Measurements from ENCODE around the gene NTM. TPM values are rescaled to one million over a fixed set of nuclear protein-coding genes. Genes with fewer than 3 reads are reported as not detected.

NTM gene
- polyA plus RNA-seq, 4 donors, result 36.2 to 52.4 (median 44.4) TPM

DNA sequence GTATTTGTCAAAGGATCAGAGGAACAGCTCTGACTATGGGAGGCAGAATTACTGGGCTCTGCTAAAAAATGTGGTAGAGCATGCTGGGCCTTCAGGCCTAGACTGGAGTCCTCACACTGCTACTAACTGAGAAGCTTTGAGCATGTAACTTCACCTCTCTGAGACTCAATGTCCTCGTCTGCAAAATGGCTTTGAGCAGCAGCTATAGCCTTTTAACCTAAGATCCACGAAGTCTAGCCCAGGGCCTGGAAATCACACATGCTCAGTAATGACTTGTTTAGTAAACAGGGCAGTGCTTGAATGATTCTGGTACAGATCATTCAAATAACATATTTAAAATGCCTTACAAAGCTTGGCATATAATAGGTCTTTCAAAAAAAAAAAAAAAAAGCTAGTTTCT, 221.7 kb downstream of the NTM start:
- DNase-seq (ENCODE audit: low read depth in 4 of 4, low spot score in 3 of 4), result no peak

DNA sequence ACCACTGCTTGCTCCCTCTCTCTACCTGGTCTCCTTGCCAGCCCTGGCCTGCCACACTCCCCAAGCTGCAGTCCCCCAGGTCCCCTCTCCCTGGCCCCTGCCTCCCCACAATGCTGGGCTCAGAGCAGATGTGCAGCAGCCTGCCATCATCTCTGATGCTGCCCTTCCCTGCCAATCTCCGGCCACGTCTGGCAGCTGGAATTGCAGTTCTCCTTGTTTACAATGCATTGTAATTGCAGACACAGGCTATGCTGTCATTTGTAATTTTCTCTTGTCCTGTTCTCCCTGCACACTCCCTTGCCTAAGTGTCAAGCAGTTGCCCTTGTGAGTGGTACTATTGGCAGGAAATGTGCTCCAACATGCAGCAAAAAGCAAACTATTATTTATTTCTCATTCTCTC, 222.3 kb downstream of the NTM start:
- no peak for DNase-seq (ENCODE audit: low read depth in 4 of 4, low spot score in 3 of 4)

DNA sequence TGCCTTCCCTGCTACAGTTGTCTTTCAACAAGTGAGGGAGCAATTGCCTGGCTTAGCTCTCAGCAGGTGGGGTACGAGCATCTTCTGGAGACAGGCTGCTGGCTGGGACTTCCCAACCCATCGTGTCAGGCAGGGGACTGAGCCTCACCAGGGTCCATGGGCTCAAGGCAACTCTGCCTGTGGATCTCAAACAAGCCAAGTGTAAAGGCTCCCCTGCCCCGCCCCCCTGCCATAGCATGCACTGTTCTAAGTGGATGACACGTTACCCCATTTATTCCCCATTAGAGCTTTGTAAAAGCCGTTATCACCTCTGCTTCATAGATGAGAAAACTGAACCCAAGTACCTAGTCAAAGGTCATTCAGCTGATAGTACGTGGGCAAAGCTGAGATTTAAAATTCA, 222.9 kb downstream of the NTM start:
- DNase-seq (ENCODE audit: low read depth in 4 of 4, low spot score in 3 of 4), result no peak

DNA sequence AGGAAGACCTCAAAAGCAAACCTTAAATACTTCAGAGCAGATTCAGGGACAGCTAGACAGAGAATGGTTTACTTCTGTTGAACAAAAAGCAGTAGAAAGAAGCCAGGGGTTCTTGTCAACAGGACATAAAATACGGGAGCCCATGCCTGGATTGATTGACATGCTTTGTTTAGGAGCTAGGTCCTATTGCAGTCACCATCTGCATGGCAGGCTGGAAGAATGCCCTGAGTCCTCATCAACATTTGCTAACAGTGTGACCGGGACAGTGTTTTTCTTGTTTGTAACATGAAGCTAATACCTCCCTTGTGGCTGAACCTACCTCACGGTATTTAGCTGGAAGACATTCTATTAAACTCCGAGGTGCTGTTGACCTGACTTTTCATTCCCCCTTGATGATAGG, 225.4 kb downstream of the NTM start:
- DNase-seq (ENCODE audit: low read depth in 4 of 4, low spot score in 3 of 4), result no peak

DNA sequence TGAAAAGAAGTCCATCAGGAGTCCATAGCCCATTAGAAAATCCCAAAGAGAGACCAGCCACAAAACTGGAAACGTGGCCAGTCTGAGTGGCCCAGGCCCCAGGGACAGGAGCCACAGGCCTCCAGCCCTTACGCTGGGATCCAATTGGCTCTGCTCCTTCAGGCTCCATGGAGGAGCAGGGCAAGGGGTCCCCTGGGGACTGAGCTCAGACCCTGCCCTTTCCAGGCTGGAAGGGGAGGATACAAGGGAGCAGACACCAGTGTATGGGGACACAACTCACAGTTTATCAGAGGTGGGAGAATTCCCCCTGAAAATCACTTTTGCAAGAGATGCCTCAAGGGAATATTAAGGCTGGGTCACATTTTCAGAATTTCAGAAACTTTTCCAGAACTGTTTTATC, 227.5 kb downstream of the NTM start:
- DNase-seq (ENCODE audit: low read depth in 4 of 4, low spot score in 3 of 4), result no peak

DNA sequence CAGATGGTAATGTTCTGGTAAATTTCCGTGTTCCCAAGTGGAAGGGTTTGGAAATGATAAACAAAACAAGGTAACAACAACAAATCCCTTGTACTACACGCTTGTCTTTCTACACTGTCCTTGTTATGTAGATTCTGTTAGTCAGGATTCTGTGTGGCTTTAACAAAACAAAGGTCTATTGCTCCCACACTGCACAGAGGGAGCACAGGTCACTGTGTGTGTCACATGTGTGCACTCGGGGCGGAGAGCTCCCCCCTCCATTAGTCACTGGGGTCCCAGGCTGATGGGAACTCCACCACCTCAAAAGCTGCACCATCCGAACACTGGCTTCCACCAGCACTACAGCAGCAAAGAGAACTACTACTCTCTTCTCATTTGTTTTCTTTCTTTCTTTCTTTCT, 227.9 kb downstream of the NTM start:
- DNase-seq (ENCODE audit: low read depth in 4 of 4, low spot score in 3 of 4), result no peak

DNA sequence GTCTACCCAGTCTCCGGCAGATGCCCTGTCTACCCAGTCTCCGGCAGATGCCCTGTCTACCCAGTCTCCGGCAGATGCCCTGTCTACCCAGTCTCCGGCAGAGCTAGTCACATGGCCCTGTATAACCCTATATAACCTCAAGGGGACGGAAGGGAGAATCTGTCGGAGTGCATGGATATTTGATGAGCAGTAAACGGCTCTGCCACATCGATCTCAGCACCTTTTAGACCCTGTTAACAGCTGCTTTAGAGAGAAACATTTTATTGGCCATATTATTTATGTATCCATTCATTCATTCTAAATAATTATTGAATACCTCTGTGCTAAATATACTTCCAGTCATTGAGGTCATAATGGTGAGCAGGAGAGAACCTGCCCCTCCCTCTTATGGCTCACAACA, 228.9 kb downstream of the NTM start:
- DNase-seq (ENCODE audit: low read depth in 4 of 4, low spot score in 3 of 4), result no peak

DNA sequence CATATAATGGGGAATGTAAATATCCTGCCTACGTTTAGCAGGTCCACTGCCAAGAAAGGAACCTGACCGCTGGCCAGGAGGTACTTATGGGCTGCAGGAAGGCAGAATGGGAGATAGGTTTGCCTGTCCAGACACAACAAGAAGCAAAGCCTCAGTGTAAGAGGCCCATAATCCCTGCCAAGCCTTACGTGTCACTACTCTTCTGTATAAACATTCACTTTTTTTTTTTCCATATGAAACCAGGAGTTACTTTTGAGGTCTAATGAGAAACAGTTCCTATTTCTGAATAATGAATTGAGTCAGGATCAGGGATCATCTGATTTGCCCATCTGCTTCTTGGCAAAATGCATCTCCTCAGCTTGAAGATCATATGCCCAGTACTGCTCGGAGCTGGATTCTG, 230.2 kb downstream of the NTM start:
- DNase-seq (ENCODE audit: low read depth in 4 of 4, low spot score in 3 of 4), result no peak

DNA sequence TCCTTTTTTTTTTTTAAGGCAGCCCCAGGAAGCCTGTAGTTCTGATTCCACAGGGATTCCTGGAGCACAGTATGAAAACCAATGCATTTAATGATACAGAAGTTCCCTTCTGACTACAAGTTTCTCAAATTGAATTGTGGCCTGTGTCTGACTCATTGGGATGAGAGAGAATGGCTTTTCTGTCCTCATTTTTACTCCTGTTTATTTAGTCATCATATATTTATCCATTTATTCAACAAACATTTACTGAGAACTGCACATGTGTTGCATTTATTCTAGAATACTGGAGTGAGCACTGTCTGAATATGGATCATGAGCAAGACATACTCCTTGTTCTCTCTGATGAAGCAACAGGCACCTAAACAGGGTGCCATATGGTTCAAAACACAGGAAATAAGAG, 231.2 kb downstream of the NTM start:
- DNase-seq (ENCODE audit: low read depth in 4 of 4, low spot score in 3 of 4), result no peak

DNA sequence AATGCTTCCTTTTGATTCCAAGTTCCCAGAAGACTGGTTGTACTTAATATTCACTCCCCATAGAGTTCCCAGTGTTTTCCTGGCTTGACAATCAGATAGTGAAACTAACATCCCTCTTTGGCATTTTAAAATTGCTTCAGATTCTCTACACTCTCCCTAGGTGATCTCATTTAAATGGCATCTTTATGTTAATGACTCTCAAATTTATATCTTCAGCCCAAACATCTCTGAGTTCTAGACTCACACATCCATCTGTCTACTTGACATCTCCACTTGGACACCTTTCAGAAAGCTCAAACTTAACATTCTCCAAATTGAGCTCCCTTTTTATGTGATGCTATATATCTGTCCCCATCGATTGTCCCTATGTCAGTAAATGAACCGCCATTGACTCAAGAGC, 232.0 kb downstream of the NTM start:
- DNase-seq (ENCODE audit: low read depth in 4 of 4, low spot score in 3 of 4), result no peak

DNA sequence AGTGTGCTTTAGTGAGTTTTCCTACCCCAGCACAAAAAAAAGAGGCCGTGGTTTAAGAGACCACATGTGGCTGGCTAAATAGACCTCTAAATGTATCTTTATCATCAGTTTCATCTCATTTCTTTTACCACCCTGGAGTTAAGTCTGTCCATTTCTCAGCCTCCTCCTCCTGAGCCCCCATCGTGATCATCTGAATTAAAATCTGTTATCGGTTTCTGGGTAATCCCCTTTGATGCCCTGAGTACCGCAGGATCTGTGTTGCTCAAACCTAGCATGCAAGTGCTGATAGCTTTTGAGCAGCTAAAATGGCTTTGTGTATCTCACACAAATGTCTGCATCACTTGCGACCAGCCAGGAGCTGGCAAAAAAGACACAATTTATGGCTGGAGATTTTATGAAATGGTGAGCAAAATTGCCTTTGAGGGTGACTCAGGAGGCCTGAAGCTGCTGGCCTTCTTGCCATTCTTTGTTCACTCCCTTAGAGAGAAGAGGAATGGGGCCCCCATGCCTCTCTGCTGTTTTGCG, 236.5 kb downstream of the NTM start:
- no peak for DNase-seq (ENCODE audit: low read depth in 4 of 4, low spot score in 3 of 4)

DNA sequence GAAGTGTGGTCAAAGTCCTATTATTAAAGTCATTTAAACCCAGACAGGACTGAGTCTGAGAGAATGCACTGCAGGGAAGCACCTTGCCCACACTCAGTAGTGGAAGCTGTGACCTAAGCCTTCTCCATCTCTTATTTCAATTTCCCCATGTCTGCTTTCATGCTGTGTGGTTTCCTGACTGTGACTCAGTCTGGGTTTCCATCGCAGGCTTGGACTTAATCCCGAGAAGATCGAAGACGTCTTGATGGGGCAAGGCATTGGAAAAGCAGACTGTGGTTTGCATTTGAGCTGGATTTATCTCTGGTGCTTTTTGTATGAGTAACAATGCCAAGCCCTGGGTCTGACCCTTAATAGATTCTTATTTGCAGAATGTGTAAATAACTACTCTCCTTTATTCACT, 238.9 kb downstream of the NTM start:
- DNase-seq (ENCODE audit: low read depth in 4 of 4, low spot score in 3 of 4), result no peak

DNA sequence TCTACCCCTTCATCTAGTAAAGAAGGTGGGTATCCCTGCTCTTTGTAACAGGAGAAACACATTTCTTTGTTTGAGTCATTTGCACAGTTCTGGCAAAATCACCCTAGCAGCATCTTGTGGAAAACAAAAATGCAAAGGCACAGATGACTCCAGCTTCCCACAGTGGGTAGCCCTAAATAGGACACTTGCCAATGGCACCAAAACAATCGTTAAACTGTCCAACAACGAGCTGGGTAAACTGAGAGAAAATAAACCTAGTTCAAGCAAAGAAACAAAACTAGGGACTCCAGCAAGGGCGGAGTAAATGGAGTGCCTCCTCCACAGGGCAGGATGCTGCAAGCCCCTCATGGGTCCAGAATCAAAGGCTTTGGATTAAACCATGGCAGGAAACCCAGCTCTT, 239.5 kb downstream of the NTM start:
- DNase-seq (ENCODE audit: low read depth in 4 of 4, low spot score in 3 of 4), result no peak

DNA sequence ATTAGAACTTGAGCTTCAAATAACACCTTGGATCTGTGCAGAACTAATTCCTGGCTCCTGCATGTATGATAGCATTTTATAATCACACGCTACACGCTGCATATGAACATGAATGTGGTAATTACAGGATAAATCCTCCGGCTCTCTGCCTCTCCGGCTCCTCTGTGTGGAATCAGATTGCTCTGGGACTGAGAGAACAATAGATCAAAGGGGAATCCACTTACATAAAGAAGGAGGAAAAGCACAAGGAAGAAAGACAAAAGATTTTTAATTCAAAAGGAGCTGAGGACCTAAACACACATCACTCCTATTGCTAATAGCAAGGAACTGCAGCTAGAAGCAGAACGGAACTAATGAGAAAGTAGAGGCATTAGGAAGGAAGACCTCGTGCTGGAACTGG, 240.9 kb downstream of the NTM start:
- no peak for DNase-seq (ENCODE audit: low read depth in 4 of 4, low spot score in 3 of 4)

DNA sequence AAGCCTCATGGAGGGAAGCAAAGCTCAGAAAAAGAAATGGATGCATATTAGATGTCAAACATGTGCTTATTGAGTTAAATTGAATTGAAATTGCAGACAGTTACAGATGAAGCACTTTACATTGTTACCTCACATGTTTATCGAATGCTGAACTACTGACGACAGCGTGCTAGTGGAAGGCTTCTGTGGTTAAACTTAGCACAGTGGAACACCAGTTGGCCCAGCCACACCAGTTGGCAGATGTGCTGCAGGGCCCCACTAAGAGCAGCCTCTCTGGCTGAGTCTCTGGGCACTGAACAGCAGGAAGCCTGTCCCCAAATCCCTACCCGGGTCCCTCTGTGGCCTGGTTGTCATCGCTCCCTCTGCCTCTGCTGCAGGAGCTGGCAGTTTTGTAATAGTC, 242.1 kb downstream of the NTM start:
- no peak for DNase-seq (ENCODE audit: low read depth in 4 of 4, low spot score in 3 of 4)

DNA sequence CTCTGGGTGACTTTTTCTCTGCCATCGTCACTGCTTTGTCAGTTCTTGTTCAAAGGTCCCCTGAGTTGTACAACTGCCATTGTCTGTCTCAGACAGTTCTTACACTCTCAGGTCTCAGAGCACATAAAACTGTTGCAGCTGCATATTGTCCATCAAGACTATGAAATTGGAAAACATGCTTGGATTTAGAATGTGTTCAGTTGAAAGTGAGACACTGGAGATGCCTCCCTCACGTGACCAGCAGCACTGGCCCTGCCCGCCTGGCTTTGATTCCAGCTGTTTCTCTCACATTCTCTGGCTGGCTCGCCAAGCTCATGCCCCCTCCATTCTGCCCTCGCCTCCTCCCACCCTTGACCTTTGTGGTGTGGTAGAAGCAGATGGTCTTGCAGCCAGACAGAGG, 244.2 kb downstream of the NTM start:
- no peak for DNase-seq (ENCODE audit: low read depth in 4 of 4, low spot score in 3 of 4)

DNA sequence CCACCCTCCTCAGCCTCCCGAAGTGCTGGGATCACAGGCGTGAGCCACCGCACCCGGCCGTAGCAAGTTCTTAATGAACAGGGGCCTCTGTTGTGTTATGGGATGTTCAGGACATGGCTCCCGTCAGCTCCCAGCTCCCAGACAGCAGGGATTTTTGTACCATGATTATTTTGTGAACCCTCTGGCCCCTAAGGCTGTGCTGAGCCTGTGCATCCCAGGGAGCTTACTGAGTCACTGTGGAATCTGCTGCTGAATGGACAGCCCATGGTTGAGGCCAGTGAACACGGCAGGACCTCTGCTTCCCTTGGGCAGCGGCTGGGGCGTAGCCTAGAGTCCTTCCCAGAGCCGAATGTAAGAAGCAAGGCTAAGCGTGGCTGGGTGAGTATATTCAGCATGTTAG, 245.2 kb downstream of the NTM start:
- DNase-seq (ENCODE audit: low read depth in 4 of 4, low spot score in 3 of 4), result no peak

DNA sequence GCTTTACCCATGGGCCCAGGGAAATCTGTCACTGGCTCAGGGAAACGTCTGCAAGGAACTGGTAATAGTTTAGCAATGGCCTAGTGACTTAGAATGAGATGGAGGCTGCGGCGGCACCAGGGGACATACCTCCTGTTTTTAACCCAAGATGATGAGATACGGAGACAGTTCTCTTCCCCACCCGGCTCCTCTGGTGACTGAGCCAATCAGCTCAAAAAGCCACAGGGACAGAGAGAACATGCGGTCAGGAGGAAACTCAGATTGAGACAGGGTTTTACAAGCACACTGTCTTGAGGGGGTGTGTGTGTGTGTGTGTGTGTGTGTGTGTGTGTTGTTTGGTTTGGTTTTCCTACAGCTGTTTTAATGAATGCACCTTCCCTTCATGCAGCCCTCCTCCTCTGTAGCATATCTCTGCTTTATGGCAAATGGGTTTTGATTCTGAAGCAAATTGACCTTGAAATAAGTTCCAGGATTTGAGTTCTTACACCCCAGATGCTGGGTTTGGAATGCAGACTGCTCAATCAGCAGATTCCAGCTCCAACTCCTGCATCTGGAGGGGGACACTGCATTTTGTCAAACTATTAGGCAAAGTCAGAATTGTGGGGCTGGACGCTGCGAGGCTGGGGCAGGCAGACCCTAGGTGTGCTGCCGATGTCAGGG, 246.2 kb downstream of the NTM start:
- no peak for DNase-seq (ENCODE audit: low read depth in 4 of 4, low spot score in 3 of 4)

DNA sequence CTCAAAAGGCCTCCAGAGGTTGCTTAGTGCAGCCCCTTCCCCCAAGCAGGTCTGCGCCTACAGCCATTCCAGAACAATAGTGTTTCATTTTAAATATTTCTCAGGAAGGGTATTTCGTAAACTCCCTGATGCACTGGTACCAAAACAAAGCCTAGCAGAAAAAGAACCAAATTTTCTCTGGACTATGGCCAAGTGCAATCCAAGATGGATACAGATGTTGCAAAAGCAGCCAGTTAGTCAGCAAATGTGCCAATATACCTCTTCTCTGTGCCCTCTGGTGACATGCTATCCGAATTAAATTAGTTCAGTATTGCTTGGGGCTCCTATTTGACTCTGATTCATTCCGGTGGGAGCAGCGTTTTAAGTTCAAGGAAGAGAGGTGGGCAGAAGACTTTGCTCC, 247.8 kb downstream of the NTM start:
- no peak for DNase-seq (ENCODE audit: low read depth in 4 of 4, low spot score in 3 of 4)

DNA sequence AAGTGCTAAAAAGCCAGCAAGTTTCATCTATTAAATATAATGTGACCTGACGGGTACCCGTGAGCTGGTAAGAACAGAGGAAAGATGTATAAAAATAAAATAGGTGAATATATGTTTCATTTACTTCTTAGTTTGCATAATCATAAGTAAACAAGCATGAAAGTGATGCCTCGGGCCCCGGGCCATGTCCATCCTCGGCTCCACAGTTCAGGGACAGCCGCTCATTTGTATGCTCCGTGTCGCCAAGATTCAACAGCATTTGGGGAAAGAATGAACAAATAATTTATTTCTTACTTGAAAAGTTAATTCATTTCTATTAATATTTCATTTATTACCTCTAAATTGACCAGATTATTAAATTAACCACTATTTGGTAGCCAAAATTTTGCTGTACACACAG, 251.8 kb downstream of the NTM start:
- no peak for DNase-seq (ENCODE audit: low read depth in 4 of 4, low spot score in 3 of 4)

DNA sequence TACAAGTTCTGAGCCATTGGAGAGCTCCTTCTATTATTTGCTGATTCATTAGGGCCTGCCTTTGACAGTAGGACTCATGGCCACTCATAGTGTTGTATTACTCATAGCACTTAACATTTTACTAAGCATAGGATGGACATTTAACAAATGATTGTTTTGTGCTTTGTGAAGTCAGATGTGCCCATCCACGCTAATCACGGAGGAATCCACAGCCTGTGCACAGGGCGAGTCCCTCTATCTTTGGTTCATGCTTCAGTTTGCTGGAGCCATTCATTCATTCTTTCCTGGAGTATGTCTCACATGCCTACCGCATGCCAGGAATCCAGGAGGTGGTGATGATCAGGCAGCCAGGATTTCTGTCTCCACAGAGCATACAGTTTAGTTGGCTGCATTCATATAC, 254.1 kb downstream of the NTM start:
- no peak for DNase-seq (ENCODE audit: low read depth in 4 of 4, low spot score in 3 of 4)

DNA sequence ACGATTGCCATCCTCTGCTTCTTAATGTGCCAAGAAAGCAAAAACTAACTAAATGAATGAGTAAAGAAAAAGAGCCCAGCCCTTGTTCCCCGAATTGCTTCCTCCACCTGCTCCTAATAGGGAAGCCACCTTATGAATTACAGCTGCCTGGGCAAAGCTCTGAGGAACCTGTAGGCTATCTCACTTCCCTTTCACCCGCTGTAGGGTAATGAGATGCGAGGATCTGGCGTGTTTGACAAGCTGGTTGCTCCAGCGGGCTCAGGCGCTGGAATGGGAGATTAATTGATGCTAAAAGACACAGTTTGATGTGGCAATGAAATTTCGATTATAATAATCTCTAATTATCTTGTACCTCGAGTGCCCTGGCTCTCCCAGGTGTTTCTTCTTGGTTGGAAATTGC, 256.4 kb downstream of the NTM start:
- no peak for DNase-seq (ENCODE audit: low read depth in 4 of 4, low spot score in 3 of 4)

DNA sequence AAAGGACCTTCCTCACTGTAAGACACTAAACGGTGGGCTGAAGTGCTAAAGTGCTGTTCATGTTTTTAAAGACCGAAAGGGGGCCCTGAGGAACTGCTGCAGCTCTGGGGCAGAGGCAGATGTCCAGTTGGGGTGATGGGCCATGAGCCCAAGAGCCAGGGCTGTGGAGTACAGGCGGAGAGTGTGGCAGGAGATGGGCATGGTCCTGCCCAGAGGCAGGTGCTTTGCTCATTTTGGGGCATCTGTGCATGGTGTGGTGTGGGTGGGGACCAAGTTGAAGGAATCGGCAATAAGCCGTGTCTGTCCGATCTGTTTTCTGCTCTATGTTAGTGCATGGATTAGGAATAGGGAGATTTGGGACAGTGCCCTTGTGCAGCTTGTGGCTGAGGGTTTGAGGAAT, 258.3 kb downstream of the NTM start:
- no peak for DNase-seq (ENCODE audit: low read depth in 4 of 4, low spot score in 3 of 4)
